HepG2 (cell line): Measurements from ENCODE around the gene SLC25A11. TPM values are rescaled to one million over a fixed set of nuclear protein-coding genes. Genes with fewer than 3 reads are reported as not detected.
A peak's percentile ranks its signal among the peaks of the same experiment; 100 is the strongest.

Experiments
- ATAC-seq: fragments of 200-7000 bp; cut with Tn5 transposase; 3 replicates; pipeline ENCODE4 v1.9.1; 2020; ENCODE audit warnings: mild to moderate bottlenecking, moderate library complexity
- BruUV-seq: library from RNA; stranded (reverse); fragments of 400-500 nt; replicated peaks from 2 replicates; lab custom pipeline; 2021; lab: Mats Ljungman, UMichigan
- CTCF ChIA-PET: fragments of 300-600 bp; formaldehyde crosslinking; extraction: SDS; loops from one replicate; lab custom pipeline; 2021; ENCODE audit warnings: low total read pairs, inconsistent platforms, low intra/inter-chr PET ratio; lab: Yijun Ruan, JAX
- POLR2A ChIA-PET: fragments of 350-600 bp; sonication (Branson Sonifier 250); formaldehyde crosslinking; loops from one replicate; lab custom pipeline; 2020; ENCODE audit warnings: antibody characterized with exemption, inconsistent platforms; lab: Yijun Ruan, JAX
- DNase-seq: peaks from one replicate; pipeline ENCODE4 v3.0.0-alpha.2; 2015; ENCODE audit warnings: low spot score
- FAIRE-seq: peaks from 3 replicates; lab custom pipeline; 2011; peaks lifted over from hg19 to GRCh38; lab: Jason Lieb, UNC
- H2AFZ ChIP-seq: one replicate; pipeline ENCODE4 v1.6.1; 2011; ENCODE audit warnings: low read length, inconsistent platforms
- H3K27ac ChIP-seq: fragments of 300-600 bp; 3 replicates; pipeline ENCODE4 v1.8.0; 2011; ENCODE audit warnings: mixed run types, mild to moderate bottlenecking, mixed read lengths, low read length, inconsistent platforms; ENCODE audit not compliant: insufficient read depth; ENCODE audit errors: extremely low read length
- H3K27me3 ChIP-seq, 2 experiments: fragments of 200-600 bp in 1 of 2; 2 replicates in 1 of 2; 3 replicates in 1 of 2; pipeline versions ENCODE4 v1.6.0 to v1.8.0; 2011; ENCODE audit warnings: low read length in 2 of 2, mild to moderate bottlenecking in 2 of 2, moderate library complexity in 2 of 2, inconsistent platforms in 1 of 2; ENCODE audit not compliant: insufficient read depth in 2 of 2, control insufficient read depth in 1 of 2
- H3K36me3 ChIP-seq, 2 experiments: fragments of 200-600 bp in 1 of 2; replicated peaks in 1 of 2; 2 replicates in 1 of 2; 3 replicates in 1 of 2; pipeline versions ENCODE4 v1.5.1 to v1.8.0; 2011; ENCODE audit warnings: low read length in 2 of 2, inconsistent platforms in 1 of 2; ENCODE audit not compliant: insufficient read depth in 2 of 2, control insufficient read depth in 1 of 2
- H3K4me1 ChIP-seq: 2 replicates; pipeline ENCODE4 v1.5.1; 2012; ENCODE audit warnings: low read length, inconsistent platforms; ENCODE audit not compliant: insufficient read depth
- H3K4me2 ChIP-seq: 2 replicates; pipeline ENCODE4 v1.6.0; 2011; ENCODE audit warnings: low read depth, low read length, inconsistent platforms
- H3K4me3 ChIP-seq, 3 experiments: fragments of 200-600 bp in 1 of 3; sonication (generic), shearing (Covaris generic) in 1 of 3; replicated peaks in 1 of 3; 2 replicates each; pipeline ENCODE4 v1.5.1; 2011 to 2016; ENCODE audit warnings: low read length in 3 of 3, inconsistent platforms in 2 of 3, low read depth in 2 of 3, mild to moderate bottlenecking in 2 of 3, control low read depth in 1 of 3, mixed read lengths in 1 of 3; ENCODE audit not compliant: insufficient read depth in 1 of 3
- H3K79me2 ChIP-seq: one replicate; pipeline ENCODE4 v1.6.1; 2011; ENCODE audit warnings: low read length, inconsistent platforms; ENCODE audit not compliant: insufficient read depth
- H3K9ac ChIP-seq: 2 replicates; pipeline ENCODE4 v1.6.0; 2011; ENCODE audit warnings: mild to moderate bottlenecking, low read depth, low read length, inconsistent platforms; ENCODE audit not compliant: insufficient read depth
- H3K9me3 ChIP-seq: 2 replicates; pipeline ENCODE4 v1.5.1; 2012; ENCODE audit warnings: mild to moderate bottlenecking, low read length
- H4K20me1 ChIP-seq: 2 replicates; pipeline ENCODE4 v1.6.0; 2011; ENCODE audit warnings: inconsistent platforms, mild to moderate bottlenecking, low read length, moderate library complexity; ENCODE audit not compliant: insufficient read depth
- ATM ChIP-seq: fragments of 450-650 bp; IDR thresholded peaks from 2 replicates; pipeline ENCODE4 v1.7.1; 2017; ENCODE audit warnings: mild to moderate bottlenecking, borderline replicate concordance
- FOXC1 ChIP-seq: sonication (generic); formaldehyde crosslinking; IDR thresholded peaks from 2 replicates; pipeline ENCODE4 v1.8.0; 2022; ENCODE audit warnings: mild to moderate bottlenecking, missing genetic modification reagents, borderline replicate concordance
- GABPA ChIP-seq, 2 experiments: IDR thresholded peaks; 2 replicates each; pipeline ENCODE4 v1.6.1; 2011 to 2016; ENCODE audit warnings: low read depth in 2 of 2, low read length in 1 of 2, missing biosample characterization in 1 of 2, missing genetic modification characterization in 1 of 2
- HNRNPK ChIP-seq: fragments of 200-400 bp; formaldehyde crosslinking; IDR thresholded peaks from 2 replicates; pipeline ENCODE4 v1.6.1; 2018; ENCODE audit warnings: low read length, low read depth, moderate library complexity, mild to moderate bottlenecking; ENCODE audit not compliant: poor library complexity, severe bottlenecking
- HOXD1 ChIP-seq: sonication (generic); formaldehyde crosslinking; IDR thresholded peaks from 2 replicates; pipeline ENCODE4 v1.5.0; 2020; ENCODE audit warnings: missing genetic modification reagents
- ISL2 ChIP-seq: sonication (generic); formaldehyde crosslinking; IDR thresholded peaks from 2 replicates; pipeline ENCODE4 v1.5.0; 2020; ENCODE audit warnings: missing genetic modification reagents
- NR1H2 ChIP-seq: sonication (generic); formaldehyde crosslinking; IDR thresholded peaks from 2 replicates; pipeline ENCODE4 v1.8.1; 2022; ENCODE audit warnings: low read depth, missing genetic modification reagents, borderline replicate concordance
- PATZ1 ChIP-seq: sonication (generic); formaldehyde crosslinking; IDR thresholded peaks from 2 replicates; pipeline ENCODE4 v1.4.0; 2020; ENCODE audit warnings: missing genetic modification reagents
- RNF2 ChIP-seq: fragments of 450-650 bp; conservative IDR thresholded peaks from 2 replicates; pipeline ENCODE4 v1.6.1; 2016; ENCODE audit warnings: low read depth
- SSRP1 ChIP-seq: IDR thresholded peaks from 2 replicates; pipeline ENCODE4 v1.6.1; 2016; ENCODE audit warnings: control low read depth
- ZFX ChIP-seq: sonication (generic); formaldehyde crosslinking; IDR thresholded peaks from 2 replicates; pipeline ENCODE4 v1.4.0; 2020; ENCODE audit warnings: mild to moderate bottlenecking, low read depth, missing genetic modification reagents, moderate library complexity
- ZNF331 ChIP-seq: sonication (generic); formaldehyde crosslinking; IDR thresholded peaks from 2 replicates; pipeline ENCODE4 v1.4.0; 2020; ENCODE audit warnings: missing genetic modification reagents
- ZNF790 ChIP-seq: sonication (generic); formaldehyde crosslinking; IDR thresholded peaks from 2 replicates; pipeline ENCODE4 v1.8.0; 2022; ENCODE audit warnings: missing genetic modification reagents, mild to moderate bottlenecking, borderline replicate concordance
- WGBS: methylation state at CpG from one replicate; pipeline ENCODE4 v1.1.6; 2017; ENCODE audit warnings: low lambda C conversion rate; 5-methylcytosine and 5-hydroxymethylcytosine counted together
- in situ Hi-C: cut with HindIII; loops from 2 replicates; pipeline ENCODE4 v1.10.0; 2017; ENCODE audit warnings: low pct_unique_long_range_greater_than_20kb; ENCODE audit not compliant: extremely low pct_ligation_motif_present
- intact Hi-C: fragments of 100-400 bp; cut with micrococcal nuclease; formaldehyde crosslinking; loops from one replicate; pipeline ENCODE4 v1.10.0; 2022; ENCODE audit not compliant: unreplicated experiment
- polyA plus RNA-seq, 8 experiments: library from polyadenylated mRNA; depleted of rRNA in 3 of 8; stranded (reverse) in 7 of 8; unstranded in 1 of 8; fragments of >200 nt; fragmentation: Illumina TruSeq in 4 of 8; extraction: Trizol in 4 of 8; gene quantifications; 2 replicates each; pipeline versions ENCODE4 v1.2.1 to v1.2.3, GENCODE V29; 2011 to 2016; ENCODE audit warnings: low read depth in 4 of 8, missing spikeins in 1 of 8, mixed read lengths in 1 of 8; ENCODE audit not compliant: insufficient read depth in 1 of 8
- total RNA-seq, 5 experiments: library from RNA; depleted of rRNA; stranded (reverse); fragments of >200 nt; fragmentation: Illumina TruSeq; extraction: Trizol; gene quantifications; 2 replicates each; pipeline ENCODE4 v1.2.3, GENCODE V29; 2016; ENCODE audit warnings: low read depth in 1 of 5
- TF ChIP-seq, protein P1 (sequence below): sonication (generic); formaldehyde crosslinking; IDR thresholded peaks from 2 replicates; pipeline ENCODE4 v1.5.0; 2020; ENCODE audit warnings: mild to moderate bottlenecking, missing genetic modification reagents, moderate library complexity

Gene SLC25A11
- total and polyA plus RNA-seq, 2 of the 13 experiments (the other 11 are each of a cell fraction or from before 2014, with no cell fraction given) = 35.4 to 47.2 TPM

DNA sequence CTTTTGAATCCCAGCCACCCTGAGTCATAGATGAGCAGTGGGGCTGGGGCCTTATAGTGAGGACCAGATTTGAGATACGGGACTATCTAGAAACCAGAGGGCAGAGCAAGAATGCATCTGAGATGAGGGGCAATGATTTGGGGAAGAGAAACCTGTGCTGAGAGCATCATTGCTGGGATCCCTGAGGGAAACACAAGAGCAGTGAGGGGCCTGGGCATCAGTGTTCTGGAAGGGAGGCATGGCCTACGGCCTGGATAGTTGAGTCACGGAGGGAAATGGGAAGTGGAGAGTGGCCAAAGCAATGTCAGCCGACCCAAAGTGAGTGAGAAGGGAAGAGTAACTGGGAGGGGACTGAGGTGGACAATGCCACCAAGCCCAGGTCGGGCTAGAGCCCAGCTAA, 42.5 kb upstream of the SLC25A11 start:
- BruUV-seq = no TSS peak
- CTCF ChIA-PET = interaction anchor here (2.6 kb wide), 1 partner anchor 80 kb away, joined by 19 read pairs; no protein-coding TSS in a partner anchor
- Histone ChIP-seq H3K9me3 (no peaks in the 10 kb centered on the region), H3K27me3 (no peaks in the 10 kb centered on the region), H3K9ac (no peak overlapping the region), H3K4me3 (no peak overlapping the region), H2AFZ (no peak overlapping the region), H3K36me3 (peaks cover 4 to 19% of the 10 kb centered on the region in 2 experiments), H3K4me2 (no peak overlapping the region), H3K4me1 (peaks cover 19% of the 10 kb centered on the region), H3K79me2 (no peaks in the 10 kb centered on the region), H4K20me1 (0 out of 2 replicates have a peak, but pooled peaks cover 4% of the 10 kb centered on the region), H3K27ac (no peak overlapping the region)
- DNase-seq (no peak), ATAC-seq (no peak), FAIRE-seq (no peak)
- WGBS = 79% methylated on average over 5 of the region's 5 CpGs
- in situ Hi-C loops = no loop called here
- intact Hi-C loops = no loop called here
- TF ChIP-seq ZNF790 = no peak
- TF ChIP-seq HOXD1 (CRISPR knock-in tag) = no peak
- no peak for TF ChIP-seq GABPA (IDR thresholded peaks at IDR 0.05; ENCODE audit: low read depth, low read length)
- TF ChIP-seq GABPA (CRISPR knock-in tag; IDR thresholded peaks at IDR 0.05; ENCODE audit: low read depth) = no peak
- POLR2A ChIA-PET = interaction anchor here (1.5 kb wide), 1 partner anchor 13 kb away, joined by 4 read pairs; no protein-coding TSS in a partner anchor

GRCh38 chr17:4980644-4981216, 40.9 kb upstream of the SLC25A11 start:
- H3K9ac ChIP-seq = no peak overlapping the region
- ChIA-PET POLR2A (interaction anchor here (2.4 to 3.5 kb wide), 2 partner anchors 12 to 17 kb away, joined by 10 to 19 read pairs; partner anchors contain the start of genes INCA1, KIF1C and SPAG7), CTCF (interaction anchor here (2.6 kb wide), 1 partner anchor 82 kb away, joined by 19 read pairs; no protein-coding TSS in a partner anchor)
- no peak overlapping the region for H3K27ac ChIP-seq
- intact Hi-C loops = no loop called here
- H3K4me2 ChIP-seq = no peak overlapping the region
- no peaks in the 10 kb centered on the region for H3K27me3 ChIP-seq
- ATAC-seq (peak; percentile 63), DNase-seq (peak; percentile 54), FAIRE-seq (peak; percentile 81)
- BruUV-seq = no TSS peak
- 0 out of 2 replicates have a peak, but pooled peaks cover 4% of the 10 kb centered on the region for H4K20me1 ChIP-seq
- in situ Hi-C loops = no loop called here
- H3K4me1 ChIP-seq = peaks cover 14% of the 10 kb centered on the region
- H3K36me3 ChIP-seq = peaks cover 4 to 25% of the 10 kb centered on the region in 2 experiments
- no peaks in the 10 kb centered on the region for H3K79me2 ChIP-seq
- H3K9me3 ChIP-seq = no peaks in the 10 kb centered on the region
- H3K4me3 ChIP-seq = no peak overlapping the region
- no peak overlapping the region for H2AFZ ChIP-seq
- WGBS = 68% methylated on average over 6 of the region's 6 CpGs
- TF ChIP-seq HNRNPK (peak; percentile 97), ZFX (CRISPR knock-in tag) (0 out of 2 replicates have a peak, but pooled peaks have one; percentile 16), NR1H2 (CRISPR knock-in tag) (no peak), SSRP1 (peak; percentile 32; the same call in 1 of the 2 replicates), ZNF331 (CRISPR knock-in tag) (0 out of 2 replicates have a peak, but pooled peaks have one; percentile 26), RNF2 (no peak), PATZ1 (CRISPR knock-in tag) (peak; percentile 23; the same call in 1 of the 2 replicates), ATM (no peak), FOXC1 (CRISPR knock-in tag) (0 out of 2 replicates have a peak, but pooled peaks have one; percentile 20), ISL2 (CRISPR knock-in tag) (no peak)
- TF ChIP-seq, protein P1, sequence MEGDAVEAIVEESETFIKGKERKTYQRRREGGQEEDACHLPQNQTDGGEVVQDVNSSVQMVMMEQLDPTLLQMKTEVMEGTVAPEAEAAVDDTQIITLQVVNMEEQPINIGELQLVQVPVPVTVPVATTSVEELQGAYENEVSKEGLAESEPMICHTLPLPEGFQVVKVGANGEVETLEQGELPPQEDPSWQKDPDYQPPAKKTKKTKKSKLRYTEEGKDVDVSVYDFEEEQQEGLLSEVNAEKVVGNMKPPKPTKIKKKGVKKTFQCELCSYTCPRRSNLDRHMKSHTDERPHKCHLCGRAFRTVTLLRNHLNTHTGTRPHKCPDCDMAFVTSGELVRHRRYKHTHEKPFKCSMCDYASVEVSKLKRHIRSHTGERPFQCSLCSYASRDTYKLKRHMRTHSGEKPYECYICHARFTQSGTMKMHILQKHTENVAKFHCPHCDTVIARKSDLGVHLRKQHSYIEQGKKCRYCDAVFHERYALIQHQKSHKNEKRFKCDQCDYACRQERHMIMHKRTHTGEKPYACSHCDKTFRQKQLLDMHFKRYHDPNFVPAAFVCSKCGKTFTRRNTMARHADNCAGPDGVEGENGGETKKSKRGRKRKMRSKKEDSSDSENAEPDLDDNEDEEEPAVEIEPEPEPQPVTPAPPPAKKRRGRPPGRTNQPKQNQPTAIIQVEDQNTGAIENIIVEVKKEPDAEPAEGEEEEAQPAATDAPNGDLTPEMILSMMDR = peak; percentile 75
